ENCODE results near the gene EXOC3L4.

Gene EXOC3L4

GRCh38 chr14:103129301-103130016 lies 34.9 kb downstream of the EXOC3L4 start:
- no peak overlapping the region for H3K4me3 ChIP-seq (replicated peaks in 1 of 2; ENCODE audit: low read depth in 2 of 2, low read length in 2 of 2)
- TF ChIP-seq CTCF (IDR thresholded peaks at IDR 0.05; ENCODE audit: low read depth, low read length): no peak
- no peak for DNase-seq (ENCODE audit: low read depth in 2 of 2)

- no peak for DNase-seq (ENCODE audit: low read depth in 2 of 2)
- no peak for TF ChIP-seq CTCF (IDR thresholded peaks at IDR 0.05; ENCODE audit: low read depth, low read length)
- H3K4me3 ChIP-seq (replicated peaks in 1 of 2; ENCODE audit: low read depth in 2 of 2, low read length in 2 of 2): no peak overlapping the region
Observed at GRCh38 chr14:103130017-103130764, 35.7 kb downstream of the EXOC3L4 start.

- H3K4me3 ChIP-seq (replicated peaks in 1 of 2; ENCODE audit: low read depth in 2 of 2, low read length in 2 of 2): no peak overlapping the region
- TF ChIP-seq CTCF (IDR thresholded peaks at IDR 0.05; ENCODE audit: low read depth, low read length): no peak
- peak; percentile 72 to 90 for DNase-seq (ENCODE audit: low read depth in 2 of 2)
Observed at GRCh38 chr14:103130965-103131364, 36.4 kb downstream of the EXOC3L4 start.

- no peak overlapping the region for H3K4me3 ChIP-seq (replicated peaks in 1 of 2; ENCODE audit: low read depth in 2 of 2, low read length in 2 of 2)
- TF ChIP-seq CTCF (IDR thresholded peaks at IDR 0.05; ENCODE audit: low read depth, low read length): no peak
- no peak for DNase-seq (ENCODE audit: low read depth in 2 of 2)
Observed at GRCh38 chr14:103131580-103131979, 37.1 kb downstream of the EXOC3L4 start.

GRCh38 chr14:103132381-103133209 lies 38.1 kb downstream of the EXOC3L4 start:
- no peak for DNase-seq (ENCODE audit: low read depth in 2 of 2)
- no peak for TF ChIP-seq CTCF (IDR thresholded peaks at IDR 0.05; ENCODE audit: low read depth, low read length)
- H3K4me3 ChIP-seq (replicated peaks in 1 of 2; ENCODE audit: low read depth in 2 of 2, low read length in 2 of 2): no peak overlapping the region

- no peak overlapping the region for H3K4me3 ChIP-seq (replicated peaks in 1 of 2; ENCODE audit: low read depth in 2 of 2, low read length in 2 of 2)
- TF ChIP-seq CTCF (IDR thresholded peaks at IDR 0.05; ENCODE audit: low read depth, low read length): no peak
Observed at GRCh38 chr14:103133210-103134140, 39.0 kb downstream of the EXOC3L4 start.

More at GRCh38 chr14:103133210-103134140, 39.0 kb downstream of the EXOC3L4 start:
- DNase-seq (ENCODE audit: low read depth in 2 of 2): no peak
